ENCODE results near the gene CLEC9A.
"Not testable (repeated sequence)": the region's sequence is repeated elsewhere in the genome, so short reads cannot be mapped to it uniquely, and the experiment has no call there.

Gene CLEC9A

GRCh38 chr12:10030446-10030845 is at the start of gene CLEC9A:
CLEC9A (plus strand) TSS chr12:10030682; CDS start chr12:10052688, 22,006 bp downstream.
- DNase-seq (ENCODE audit: low read depth in 3 of 3), result no peak

GRCh38 chr12:9991876-9992275 is 38.6 kb upstream of the CLEC9A start:
- no peak for DNase-seq (ENCODE audit: low read depth in 3 of 3)

- DNase-seq (ENCODE audit: low read depth in 3 of 3), result no peak
Measured at GRCh38 chr12:9992296-9992695, 38.2 kb upstream of the CLEC9A start.

- no peak for DNase-seq (ENCODE audit: low read depth in 3 of 3)
Measured at GRCh38 chr12:9999016-9999415, 31.5 kb upstream of the CLEC9A start, which contains the start of gene CLEC1B. CLEC1B (minus strand) TSS chr12:9999121; CDS start chr12:9999100, 21 bp downstream.

GRCh38 chr12:10001171-10001776 is 29.2 kb upstream of the CLEC9A start:
- no peak for DNase-seq (ENCODE audit: low read depth in 3 of 3)

GRCh38 chr12:10012630-10013330 is 17.7 kb upstream of the CLEC9A start:
- no peak for DNase-seq (ENCODE audit: low read depth in 3 of 3)

- DNase-seq (ENCODE audit: low read depth in 3 of 3), result no peak
Measured at GRCh38 chr12:10015450-10015849, 15.0 kb upstream of the CLEC9A start.

- DNase-seq (ENCODE audit: low read depth in 3 of 3), result no peak
Measured at GRCh38 chr12:10016881-10017280, 13.6 kb upstream of the CLEC9A start.

GRCh38 chr12:10018386-10018785 is 12.1 kb upstream of the CLEC9A start:
- no peak for DNase-seq (ENCODE audit: low read depth in 3 of 3)

- no peak for DNase-seq (ENCODE audit: low read depth in 3 of 3)
Measured at GRCh38 chr12:10021342-10021741, 9.1 kb upstream of the CLEC9A start.

- no peak for DNase-seq (ENCODE audit: low read depth in 3 of 3)
Measured at GRCh38 chr12:10025236-10025635, 5.2 kb upstream of the CLEC9A start.

GRCh38 chr12:10026666-10027065 is 3.8 kb upstream of the CLEC9A start:
- DNase-seq (ENCODE audit: low read depth in 3 of 3), result not testable (repeated sequence)

- DNase-seq (ENCODE audit: low read depth in 3 of 3), result no peak
Measured at GRCh38 chr12:10027311-10027710, 3.2 kb upstream of the CLEC9A start.

- DNase-seq (ENCODE audit: low read depth in 3 of 3), result no peak
Measured at GRCh38 chr12:10027721-10028120, 2.8 kb upstream of the CLEC9A start.

GRCh38 chr12:10031321-10031720 is 839 bp downstream of the CLEC9A start:
- DNase-seq (ENCODE audit: low read depth in 3 of 3), result no peak

- DNase-seq (ENCODE audit: low read depth in 3 of 3), result no peak
Measured at GRCh38 chr12:10031771-10032175, 1.3 kb downstream of the CLEC9A start.

GRCh38 chr12:10033783-10034545 is 3.5 kb downstream of the CLEC9A start:
- DNase-seq (ENCODE audit: low read depth in 3 of 3), result no peak

- DNase-seq (ENCODE audit: low read depth in 3 of 3), result no peak
Measured at GRCh38 chr12:10042167-10042566, 11.7 kb downstream of the CLEC9A start.

- no peak for DNase-seq (ENCODE audit: low read depth in 3 of 3)
Measured at GRCh38 chr12:10048526-10048925, 18.0 kb downstream of the CLEC9A start.

GRCh38 chr12:10052193-10052913 is 21.9 kb downstream of the CLEC9A start:
- no peak for DNase-seq (ENCODE audit: low read depth in 3 of 3)

GRCh38 chr12:10058387-10058786 is 27.9 kb downstream of the CLEC9A start:
- DNase-seq (ENCODE audit: low read depth in 3 of 3), result no peak

GRCh38 chr12:10065241-10065640 is 34.8 kb downstream of the CLEC9A start:
- no peak for DNase-seq (ENCODE audit: low read depth in 3 of 3)
